ENCODE results near the gene CALCOCO1.
"Not testable (repeated sequence)": the region's sequence is repeated elsewhere in the genome, so short reads cannot be mapped to it uniquely, and the experiment has no call there.

CALCOCO1 gene

GRCh38 chr12:53733807-53734200, 6.6 kb upstream of the CALCOCO1 start:
- no peak for DNase-seq (ENCODE audit: low read depth in 2 of 2)

- no peak for DNase-seq (ENCODE audit: low read depth in 2 of 2)
Measured at GRCh38 chr12:53733051-53733806, 6.0 kb upstream of the CALCOCO1 start.

DNA sequence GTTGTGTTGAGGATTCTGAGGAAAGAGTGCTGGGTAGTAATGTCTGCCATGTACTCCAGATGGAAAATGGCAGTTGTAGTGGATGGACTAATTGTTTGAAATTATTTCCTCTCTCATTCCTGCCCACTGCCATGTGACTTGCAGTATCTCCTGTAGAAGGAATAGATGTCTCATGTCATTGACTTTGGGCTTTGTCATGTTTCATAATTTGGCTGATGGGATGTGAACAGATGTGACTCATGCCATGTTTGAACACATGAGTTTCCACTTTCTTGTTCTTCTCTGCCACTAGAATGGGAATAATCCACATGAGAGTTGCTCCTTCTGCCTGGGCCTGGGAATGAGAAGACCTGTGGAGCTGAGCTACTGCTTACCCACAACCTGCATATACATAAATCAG, 2.4 kb upstream of the CALCOCO1 start:
- DNase-seq (ENCODE audit: low read depth in 2 of 2): no peak

- DNase-seq (ENCODE audit: low read depth in 2 of 2): no peak
Measured at GRCh38 chr12:53728206-53728605, 954 bp upstream of the CALCOCO1 start.

- no peak for DNase-seq (ENCODE audit: low read depth in 2 of 2)
Measured at GRCh38 chr12:53726946-53727309, 324 bp downstream of the CALCOCO1 start.

DNA sequence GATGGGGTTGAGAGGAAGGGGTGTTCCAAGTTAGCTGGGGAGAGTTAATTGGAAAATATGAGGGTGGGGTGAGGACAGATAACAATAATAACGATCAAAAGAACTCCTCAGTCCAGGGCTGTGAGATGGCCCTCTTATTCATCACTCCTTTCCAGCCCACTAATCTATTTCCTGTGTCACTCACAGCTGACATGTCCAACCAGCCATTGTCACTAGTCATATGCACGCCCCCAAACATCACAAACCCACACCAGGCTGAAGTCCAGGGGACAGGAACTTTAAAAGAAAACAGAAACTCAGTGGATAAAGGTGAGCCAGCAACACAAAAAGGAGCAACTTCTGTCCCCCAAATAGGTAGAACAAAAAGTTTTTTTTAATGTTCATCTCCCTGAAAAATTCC, 911 bp downstream of the CALCOCO1 start:
- DNase-seq (ENCODE audit: low read depth in 2 of 2): no peak

- DNase-seq (ENCODE audit: low read depth in 2 of 2): no peak
Measured at GRCh38 chr12:53725824-53726223, 1.4 kb downstream of the CALCOCO1 start.

- no peak for DNase-seq (ENCODE audit: low read depth in 2 of 2)
Measured at GRCh38 chr12:53722450-53723041, 4.7 kb downstream of the CALCOCO1 start.

DNA sequence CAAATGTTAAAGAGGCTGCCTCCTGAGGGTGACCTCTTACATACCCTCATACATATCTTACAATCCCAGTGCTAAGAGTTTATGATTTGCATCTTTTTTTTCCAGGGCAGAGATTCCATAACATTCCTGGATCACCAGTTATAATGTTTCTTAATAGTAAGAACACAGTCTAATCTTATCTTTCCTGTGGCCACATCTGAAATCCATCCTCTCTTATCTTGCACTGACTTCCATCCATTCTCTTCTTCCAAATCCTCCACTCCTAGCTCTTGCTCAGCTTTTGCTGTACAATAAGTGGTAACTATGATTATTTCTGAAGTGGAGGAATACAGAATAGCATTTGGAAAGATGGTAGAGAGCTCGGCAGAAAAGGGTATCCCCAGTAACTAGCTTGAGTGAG, 6.3 kb downstream of the CALCOCO1 start:
- no peak for DNase-seq (ENCODE audit: low read depth in 2 of 2)

GRCh38 chr12:53719649-53720048, 7.6 kb downstream of the CALCOCO1 start:
- DNase-seq (ENCODE audit: low read depth in 2 of 2): no peak

DNA sequence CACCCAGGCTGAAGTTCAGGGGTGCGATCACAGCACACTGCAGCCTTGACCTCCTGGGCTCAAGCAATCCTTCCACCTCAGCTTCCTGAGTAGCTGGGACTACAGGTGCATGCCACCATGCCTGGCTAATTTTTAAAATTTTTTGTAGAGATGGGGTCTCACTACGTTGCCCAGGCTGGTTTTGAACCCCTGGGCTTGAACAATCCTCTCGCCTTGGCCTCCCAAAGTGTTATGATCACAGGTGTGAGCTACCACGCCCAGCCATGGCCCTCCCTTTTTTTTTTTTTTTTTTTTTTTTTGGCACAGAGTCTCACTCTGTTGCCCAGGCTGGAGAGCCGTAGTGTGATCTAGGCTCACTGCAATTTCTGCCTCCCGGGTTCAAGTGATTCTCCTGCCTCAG, 8.7 kb downstream of the CALCOCO1 start:
- DNase-seq (ENCODE audit: low read depth in 2 of 2): not testable (repeated sequence)

DNA sequence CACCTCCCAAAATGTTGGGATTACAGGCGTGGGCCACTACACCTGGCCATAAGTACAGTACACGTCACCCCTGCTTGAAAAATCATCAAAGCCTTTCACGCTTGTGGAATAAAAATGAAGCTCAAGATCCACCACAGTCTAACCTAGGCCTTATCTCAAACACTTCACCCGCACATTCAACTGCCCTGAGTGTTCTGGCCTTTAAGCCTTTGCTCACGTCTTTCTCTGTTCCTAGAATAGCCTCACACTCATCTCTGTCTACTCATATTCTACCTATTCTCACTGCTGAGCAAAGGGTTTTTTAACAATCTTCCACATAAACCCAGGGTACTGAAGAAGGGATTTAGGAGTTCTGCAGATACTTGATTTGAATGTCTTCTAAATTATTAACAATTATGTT, 9.9 kb downstream of the CALCOCO1 start:
- no peak for DNase-seq (ENCODE audit: low read depth in 2 of 2)

- DNase-seq (ENCODE audit: low read depth in 2 of 2): no peak
Measured at GRCh38 chr12:53714004-53714403, 13.2 kb downstream of the CALCOCO1 start.

DNA sequence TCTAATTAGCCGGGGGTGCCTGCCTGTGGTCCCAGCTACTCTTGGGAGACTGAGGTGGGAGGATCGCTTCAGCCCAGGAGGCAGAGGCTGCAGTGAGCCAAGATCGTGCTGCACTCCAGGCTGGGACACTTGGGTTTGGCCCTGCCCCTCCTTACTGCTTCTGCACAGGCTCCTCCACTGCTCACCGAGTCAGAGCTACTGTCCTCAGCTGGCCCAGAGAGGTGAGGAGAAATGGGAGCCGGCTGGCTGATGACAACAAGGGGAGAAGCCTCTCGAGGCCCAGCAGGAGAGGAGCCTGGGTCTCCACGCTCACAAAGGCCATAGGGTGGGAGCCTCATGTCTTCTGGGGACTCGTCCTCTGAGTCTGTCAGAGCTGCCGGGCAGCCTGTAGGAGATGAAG, 13.7 kb downstream of the CALCOCO1 start:
- DNase-seq (ENCODE audit: low read depth in 2 of 2): no peak

DNA sequence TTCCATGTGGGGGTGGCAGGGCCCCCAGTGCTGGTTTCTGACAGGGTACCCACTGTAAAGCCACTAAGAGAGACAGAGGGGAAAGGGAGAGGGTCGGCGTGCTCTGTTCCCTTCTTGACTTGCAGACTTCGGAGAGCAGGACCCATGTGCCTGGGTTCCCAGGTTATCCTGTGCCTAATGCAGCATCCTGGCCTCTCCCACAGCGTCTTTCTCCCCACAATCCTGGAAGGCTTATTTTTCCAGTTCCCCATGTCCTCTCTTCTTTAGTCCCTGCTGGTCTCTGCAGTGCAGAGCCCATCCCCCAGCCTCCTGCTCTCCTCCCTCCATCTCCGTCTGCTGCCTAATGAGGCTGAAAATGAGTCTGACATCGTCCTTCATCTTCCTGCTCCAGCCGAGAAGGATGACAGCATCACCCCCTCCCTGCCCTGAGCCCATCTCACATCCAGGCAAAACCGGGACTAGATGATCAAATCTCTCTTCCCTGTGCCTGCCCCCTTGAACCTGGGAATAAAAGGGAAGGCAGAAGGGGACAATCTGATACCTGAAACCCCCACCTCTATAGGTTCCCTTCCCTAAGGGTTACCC, 15.1 kb downstream of the CALCOCO1 start:
- DNase-seq (ENCODE audit: low read depth in 2 of 2): no peak

DNA sequence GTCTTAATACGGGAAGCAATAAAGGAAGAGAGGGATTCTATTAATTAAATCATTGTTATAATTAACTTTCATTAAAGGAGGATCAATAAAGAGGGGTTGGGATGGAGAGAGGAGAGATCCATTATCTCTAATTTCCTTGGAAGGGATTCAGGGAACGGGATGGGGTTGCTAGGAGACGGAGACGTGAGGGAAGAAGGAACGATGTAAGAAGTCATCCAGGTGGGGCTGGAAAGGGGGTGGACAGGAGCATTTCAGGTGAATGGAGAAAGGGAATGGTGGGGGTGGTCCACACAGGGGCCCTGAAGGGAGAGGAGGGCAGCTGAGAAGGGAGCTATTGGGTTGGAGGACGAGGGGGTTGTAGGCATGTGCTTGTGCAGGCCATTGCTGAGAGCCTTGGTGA, 17.2 kb downstream of the CALCOCO1 start:
- no peak for DNase-seq (ENCODE audit: low read depth in 2 of 2)

GRCh38 chr12:53709671-53710070, 17.6 kb downstream of the CALCOCO1 start:
- no peak for DNase-seq (ENCODE audit: low read depth in 2 of 2)

GRCh38 chr12:53706080-53706479, 21.2 kb downstream of the CALCOCO1 start:
- no peak for DNase-seq (ENCODE audit: low read depth in 2 of 2)

DNA sequence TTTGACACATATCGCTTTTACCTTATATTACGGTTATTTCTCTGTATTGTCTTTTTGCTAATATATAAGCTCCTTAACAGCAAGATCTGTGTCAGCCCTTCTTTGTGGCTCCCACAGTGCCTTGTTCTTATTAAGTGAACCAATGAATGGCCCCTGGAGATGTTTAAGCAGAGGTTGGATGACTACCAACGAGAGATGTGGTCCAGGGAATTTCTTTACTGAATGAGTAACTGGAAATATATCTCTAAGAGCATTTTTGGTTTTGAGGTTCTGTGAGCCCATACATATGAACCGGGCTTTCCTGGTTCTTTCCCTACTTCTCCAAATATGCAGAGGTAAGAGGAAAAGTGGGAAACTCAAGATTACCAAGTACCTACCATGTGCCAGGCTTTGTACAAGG, 23.5 kb downstream of the CALCOCO1 start:
- no peak for DNase-seq (ENCODE audit: low read depth in 2 of 2)

GRCh38 chr12:53701518-53702264, 25.6 kb downstream of the CALCOCO1 start:
- peak; percentile 52 to 64 for DNase-seq (ENCODE audit: low read depth in 2 of 2)

GRCh38 chr12:53700567-53700966, 26.7 kb downstream of the CALCOCO1 start:
- DNase-seq (ENCODE audit: low read depth in 2 of 2): no peak

GRCh38 chr12:53699678-53700025, 27.6 kb downstream of the CALCOCO1 start:
- no peak for DNase-seq (ENCODE audit: low read depth in 2 of 2)
